GM19351 (cell line): Measurements from ENCODE around the gene GSG1L.

ENCODE experiments used
- ATAC-seq: cut with Tn5 transposase; IDR thresholded peaks from one replicate; pipeline ENCODE4 v1.9.1; 2021; ENCODE audit warnings: mild to moderate bottlenecking, moderate library complexity; ENCODE audit not compliant: unreplicated experiment

Gene GSG1L

GRCh38 chr16:28063591-28064061 lies at the start of gene GSG1L:
GSG1L (minus strand) TSS chr16:28063714; CDS start chr16:28063424, 290 bp downstream.
- no peak for ATAC-seq

- ATAC-seq, result no peak
These were observed 49.4 kb upstream of the GSG1L start for GRCh38 chr16:28112908-28113307.

- no peak for ATAC-seq
These were observed 47.5 kb upstream of the GSG1L start for GRCh38 chr16:28110977-28111376.

GRCh38 chr16:28110479-28110878 lies 47.0 kb upstream of the GSG1L start:
- no peak for ATAC-seq

- no peak for ATAC-seq
These were observed 46.6 kb upstream of the GSG1L start for GRCh38 chr16:28110074-28110473.

GRCh38 chr16:28108590-28109247 lies 45.2 kb upstream of the GSG1L start:
- no peak for ATAC-seq

GRCh38 chr16:28107232-28107631 lies 43.7 kb upstream of the GSG1L start:
- ATAC-seq, result no peak

GRCh38 chr16:28106467-28107215 lies 43.1 kb upstream of the GSG1L start:
- no peak for ATAC-seq

- no peak for ATAC-seq
These were observed 42.4 kb upstream of the GSG1L start for GRCh38 chr16:28105954-28106353.

GRCh38 chr16:28105297-28105696 lies 41.8 kb upstream of the GSG1L start:
- ATAC-seq, result no peak

GRCh38 chr16:28104404-28104803 lies 40.9 kb upstream of the GSG1L start:
- no peak for ATAC-seq

- ATAC-seq, result no peak
These were observed 40.1 kb upstream of the GSG1L start for GRCh38 chr16:28103516-28104170.

GRCh38 chr16:28101533-28101890 lies 38.0 kb upstream of the GSG1L start:
- no peak for ATAC-seq

- ATAC-seq, result no peak
These were observed 37.5 kb upstream of the GSG1L start for GRCh38 chr16:28100810-28101532.

GRCh38 chr16:28098959-28099945 lies 35.7 kb upstream of the GSG1L start:
- no peak for ATAC-seq

GRCh38 chr16:28098171-28098958 lies 34.9 kb upstream of the GSG1L start:
- ATAC-seq, result no peak

GRCh38 chr16:28096983-28097899 lies 33.7 kb upstream of the GSG1L start:
- ATAC-seq, result no peak

GRCh38 chr16:28093385-28093725 lies 29.8 kb upstream of the GSG1L start:
- ATAC-seq, result no peak
